Thoracic aorta (tissue), 2 donors: ENCODE results near the gene BUB1B. TPM values are rescaled to one million over a fixed set of nuclear protein-coding genes. Genes with fewer than 3 reads are reported as not detected.

Source experiments
- ATAC-seq: fragments of 150-250 bp; one replicate; pipeline ENCODE4 v1.8.0; 2017; ENCODE audit warnings: low read depth; ENCODE audit not compliant: insufficient number of reproducible peaks, low FRiP score
- DNase-seq: peaks from one replicate; pipeline ENCODE4 v3.0.0-alpha.2; 2020; ENCODE audit warnings: low spot score
- H3K27ac ChIP-seq, 2 donors: fragments of 200-600 bp; sonication (generic); 1 replicate in 1 of 2; 2 replicates in 1 of 2; pipeline ENCODE4 v1.5.1; 2016; ENCODE audit warnings: mild to moderate bottlenecking in 2 of 2, moderate library complexity in 2 of 2
- H3K27me3 ChIP-seq: fragments of 200-600 bp; sonication (generic); replicated peaks from 2 replicates; pipeline ENCODE4 v1.6.0; 2016; ENCODE audit warnings: mild to moderate bottlenecking; ENCODE audit not compliant: insufficient read depth
- H3K36me3 ChIP-seq: fragments of 200-600 bp; sonication (generic); one replicate; pipeline ENCODE4 v1.5.1; 2016
- H3K4me1 ChIP-seq, 2 donors: fragments of 200-600 bp; sonication (generic); 1 replicate in 1 of 2; 2 replicates in 1 of 2; pipeline versions ENCODE4 v1.5.1 to v1.6.0; 2016; ENCODE audit warnings: low read depth in 2 of 2, mild to moderate bottlenecking in 1 of 2; ENCODE audit not compliant: control insufficient read depth in 1 of 2
- H3K4me3 ChIP-seq: fragments of 200-600 bp; sonication (generic); 2 replicates; pipeline ENCODE4 v1.5.1; 2016; ENCODE audit warnings: mild to moderate bottlenecking
- H3K9me3 ChIP-seq: fragments of 200-600 bp; sonication (generic); 2 replicates; pipeline ENCODE4 v1.5.1; 2016
- total RNA-seq, 2 donors: library from RNA; depleted of rRNA; stranded (reverse); fragments of >200 nt; gene quantifications; one replicate each; pipeline versions ENCODE4 v1.1.0 to v1.2.3, GENCODE V29; 2016
- TF ChIP-seq, protein P1 (sequence below): fragments of 200-600 bp; sonication (generic); IDR thresholded peaks from one replicate; pipeline ENCODE4 v1.5.1; 2019; ENCODE audit warnings: antibody characterized with exemption

Gene BUB1B
- total RNA-seq, 2 donors from 2014 or later, result 0.41 to 3.5 TPM

DNA sequence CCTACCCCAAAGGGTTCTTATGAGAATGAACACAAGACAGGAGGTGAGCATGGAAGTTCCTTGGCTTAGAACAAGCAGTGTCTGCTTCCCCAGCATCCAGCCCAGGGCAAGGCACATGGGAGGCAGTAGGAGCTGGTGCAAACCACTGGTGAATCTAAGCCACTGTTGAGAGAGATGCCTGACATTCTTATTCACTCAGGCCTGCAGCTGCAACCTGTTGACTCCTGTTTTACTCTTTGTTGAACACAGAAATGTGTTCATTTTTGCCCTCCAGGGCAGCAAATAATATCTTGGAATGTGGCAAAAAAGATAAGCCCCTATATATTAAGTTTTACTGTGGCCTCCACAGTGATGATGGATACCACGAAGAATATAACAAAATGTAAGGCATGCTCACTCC lies 69.1 kb downstream of the BUB1B start:
- Histone ChIP-seq H3K27ac (no peak overlapping the region), H3K36me3 (no peaks in the 10 kb centered on the region), H3K4me3 (no peak overlapping the region), H3K4me1 (no peaks in the 10 kb centered on the region), H3K9me3 (no peaks in the 10 kb centered on the region), H3K27me3 (no peaks in the 10 kb centered on the region)
- TF ChIP-seq, protein P1, sequence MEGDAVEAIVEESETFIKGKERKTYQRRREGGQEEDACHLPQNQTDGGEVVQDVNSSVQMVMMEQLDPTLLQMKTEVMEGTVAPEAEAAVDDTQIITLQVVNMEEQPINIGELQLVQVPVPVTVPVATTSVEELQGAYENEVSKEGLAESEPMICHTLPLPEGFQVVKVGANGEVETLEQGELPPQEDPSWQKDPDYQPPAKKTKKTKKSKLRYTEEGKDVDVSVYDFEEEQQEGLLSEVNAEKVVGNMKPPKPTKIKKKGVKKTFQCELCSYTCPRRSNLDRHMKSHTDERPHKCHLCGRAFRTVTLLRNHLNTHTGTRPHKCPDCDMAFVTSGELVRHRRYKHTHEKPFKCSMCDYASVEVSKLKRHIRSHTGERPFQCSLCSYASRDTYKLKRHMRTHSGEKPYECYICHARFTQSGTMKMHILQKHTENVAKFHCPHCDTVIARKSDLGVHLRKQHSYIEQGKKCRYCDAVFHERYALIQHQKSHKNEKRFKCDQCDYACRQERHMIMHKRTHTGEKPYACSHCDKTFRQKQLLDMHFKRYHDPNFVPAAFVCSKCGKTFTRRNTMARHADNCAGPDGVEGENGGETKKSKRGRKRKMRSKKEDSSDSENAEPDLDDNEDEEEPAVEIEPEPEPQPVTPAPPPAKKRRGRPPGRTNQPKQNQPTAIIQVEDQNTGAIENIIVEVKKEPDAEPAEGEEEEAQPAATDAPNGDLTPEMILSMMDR, result no peak
- DNase-seq (no peak), ATAC-seq (no peak)

GRCh38 chr15:40232625-40233070 lies 71.8 kb downstream of the BUB1B start:
- ATAC-seq, result no peak
- H3K27ac ChIP-seq, result no peak overlapping the region
- H3K9me3 ChIP-seq, result no peaks in the 10 kb centered on the region
- H3K4me3 ChIP-seq, result no peak overlapping the region
- no peak for DNase-seq
- H3K4me1 ChIP-seq, result no peaks in the 10 kb centered on the region
- no peaks in the 10 kb centered on the region for H3K27me3 ChIP-seq
- TF ChIP-seq, protein P1, result no peak
- H3K36me3 ChIP-seq, result no peaks in the 10 kb centered on the region

GRCh38 chr15:40233727-40234577 lies 73.1 kb downstream of the BUB1B start:
- no peak overlapping the region for H3K27ac ChIP-seq
- H3K4me3 ChIP-seq, result no peak overlapping the region
- H3K36me3 ChIP-seq, result no peaks in the 10 kb centered on the region
- ATAC-seq (no peak), DNase-seq (no peak)
- TF ChIP-seq, protein P1, result no peak
- H3K4me1 ChIP-seq, result peaks cover 4 to 5% of the 10 kb centered on the region in 2 donors
- no peaks in the 10 kb centered on the region for H3K9me3 ChIP-seq
- H3K27me3 ChIP-seq, result no peaks in the 10 kb centered on the region

DNA sequence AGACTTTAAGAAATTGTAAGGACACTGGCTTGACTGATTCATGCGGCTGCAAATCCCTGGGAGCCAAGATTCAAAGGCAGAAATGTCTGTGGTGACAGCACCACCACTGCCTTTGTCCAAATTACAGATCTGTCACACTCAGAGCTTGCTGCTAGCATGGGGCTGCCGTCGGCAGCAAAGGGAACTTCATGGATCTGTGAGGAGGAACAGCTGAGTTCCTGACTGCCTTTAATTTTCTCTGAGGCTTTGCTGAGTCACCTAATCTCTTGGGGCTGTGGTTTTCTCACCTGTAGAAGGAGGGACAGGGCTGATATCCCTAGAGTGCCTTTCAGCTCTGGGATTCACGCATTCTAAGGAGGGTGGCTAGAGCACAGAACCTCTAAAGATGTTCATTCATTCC lies 73.9 kb downstream of the BUB1B start:
- peaks cover 10% of the 10 kb centered on the region in 2 donors for H3K4me1 ChIP-seq
- H3K27me3 ChIP-seq, result no peaks in the 10 kb centered on the region
- H3K4me3 ChIP-seq, result no peak overlapping the region
- H3K9me3 ChIP-seq, result no peaks in the 10 kb centered on the region
- ATAC-seq (no peak), DNase-seq (no peak)
- no peaks in the 10 kb centered on the region for H3K36me3 ChIP-seq
- H3K27ac ChIP-seq, result no peak overlapping the region
- TF ChIP-seq, protein P1, result no peak

DNA sequence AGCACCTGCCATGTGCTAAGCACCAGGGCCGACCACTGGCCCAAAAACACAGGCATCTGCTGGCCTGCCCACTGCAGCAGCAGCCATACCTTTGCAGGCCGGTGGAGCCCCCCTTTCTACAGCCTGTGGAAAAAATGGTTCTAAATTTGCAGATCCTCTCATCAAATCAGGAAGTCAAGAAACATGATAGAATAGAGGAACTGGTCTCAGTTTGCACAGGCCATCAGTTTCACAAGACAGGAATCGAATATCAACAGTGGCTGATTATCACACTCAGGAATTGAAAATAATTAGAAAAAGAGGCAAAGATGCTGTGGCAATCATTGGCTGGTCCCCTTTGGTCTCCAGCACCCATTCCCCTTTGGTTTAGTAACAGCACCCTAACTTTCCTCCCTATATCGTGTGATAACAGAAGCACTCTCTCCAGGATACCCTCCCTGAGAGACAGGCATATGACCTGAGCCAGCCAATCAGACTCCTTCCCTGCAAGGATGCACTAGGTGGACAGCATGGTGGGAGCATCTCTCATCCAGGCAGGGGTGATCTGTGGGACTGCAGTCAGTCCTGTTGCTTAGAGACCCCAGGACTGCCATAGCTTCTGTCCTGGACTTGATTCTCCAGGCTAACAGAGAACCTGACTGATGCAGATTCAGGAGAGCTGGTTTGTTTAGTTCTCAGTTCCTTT lies 74.5 kb downstream of the BUB1B start:
- no peak for DNase-seq
- H3K27me3 ChIP-seq, result no peaks in the 10 kb centered on the region
- H3K27ac ChIP-seq, result no peak overlapping the region
- TF ChIP-seq, protein P1, result no peak
- ATAC-seq, result no peak
- no peaks in the 10 kb centered on the region for H3K9me3 ChIP-seq
- no peaks in the 10 kb centered on the region for H3K36me3 ChIP-seq
- no peak overlapping the region for H3K4me3 ChIP-seq
- peaks cover 10% of the 10 kb centered on the region in 2 donors for H3K4me1 ChIP-seq
